ENCODE measurements around the gene ATXN10.
"Not testable (repeated sequence)": the region's sequence is repeated elsewhere in the genome, so short reads cannot be mapped to it uniquely, and the experiment has no call there.

Gene ATXN10

DNA sequence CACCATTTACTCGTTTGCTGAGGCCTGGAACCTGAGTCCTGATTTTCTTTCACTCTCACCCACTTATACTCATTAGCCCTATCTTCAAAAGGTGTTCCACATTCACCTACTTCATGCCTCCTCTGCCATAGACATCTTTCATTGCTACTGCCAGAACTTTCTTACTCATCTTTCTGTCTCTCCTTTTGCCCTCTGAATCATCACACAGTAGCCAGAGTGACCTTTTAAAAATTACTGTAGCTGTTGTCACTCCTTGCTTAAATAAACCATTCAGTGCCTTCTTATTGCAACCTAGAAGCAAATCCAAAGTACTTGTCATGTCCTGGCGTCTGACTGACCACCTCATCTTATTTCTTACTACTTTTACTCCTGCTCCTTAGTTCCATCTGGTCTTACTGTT, 38.2 kb downstream of the ATXN10 start:
- Histone ChIP-seq H3K36me3 (replicated peaks; ENCODE audit: low read depth, low read length) (peaks cover 39% of the 10 kb centered on the region), H3K4me1 (ENCODE audit: low read length) (no peaks in the 10 kb centered on the region), H3K27ac (ENCODE audit: low read length) (no peak overlapping the region), H3K9me3 (ENCODE audit: insufficient read depth, low read length) (no peaks in the 10 kb centered on the region), H3K9ac (ENCODE audit: low read length) (no peak overlapping the region), H4K20me1 (ENCODE audit: insufficient read depth, low read length) (peaks cover 2% of the 10 kb centered on the region; the same call in 1 of the 2 replicates), H3K4me2 (ENCODE audit: low read length) (no peak overlapping the region), H2AFZ (ENCODE audit: low read depth, low read length) (no peak overlapping the region), H3K4me3 (ENCODE audit: low read length) (no peak overlapping the region), H3K27me3 (ENCODE audit: low read depth, low read length) (no peaks in the 10 kb centered on the region), H3K79me2 (ENCODE audit: low read length) (peaks cover 4% of the 10 kb centered on the region)
- TF ChIP-seq EZH2phosphoT487 (IDR thresholded peaks at IDR 0.05; ENCODE audit: low read depth) = no peak
- TF ChIP-seq, protein P1, sequence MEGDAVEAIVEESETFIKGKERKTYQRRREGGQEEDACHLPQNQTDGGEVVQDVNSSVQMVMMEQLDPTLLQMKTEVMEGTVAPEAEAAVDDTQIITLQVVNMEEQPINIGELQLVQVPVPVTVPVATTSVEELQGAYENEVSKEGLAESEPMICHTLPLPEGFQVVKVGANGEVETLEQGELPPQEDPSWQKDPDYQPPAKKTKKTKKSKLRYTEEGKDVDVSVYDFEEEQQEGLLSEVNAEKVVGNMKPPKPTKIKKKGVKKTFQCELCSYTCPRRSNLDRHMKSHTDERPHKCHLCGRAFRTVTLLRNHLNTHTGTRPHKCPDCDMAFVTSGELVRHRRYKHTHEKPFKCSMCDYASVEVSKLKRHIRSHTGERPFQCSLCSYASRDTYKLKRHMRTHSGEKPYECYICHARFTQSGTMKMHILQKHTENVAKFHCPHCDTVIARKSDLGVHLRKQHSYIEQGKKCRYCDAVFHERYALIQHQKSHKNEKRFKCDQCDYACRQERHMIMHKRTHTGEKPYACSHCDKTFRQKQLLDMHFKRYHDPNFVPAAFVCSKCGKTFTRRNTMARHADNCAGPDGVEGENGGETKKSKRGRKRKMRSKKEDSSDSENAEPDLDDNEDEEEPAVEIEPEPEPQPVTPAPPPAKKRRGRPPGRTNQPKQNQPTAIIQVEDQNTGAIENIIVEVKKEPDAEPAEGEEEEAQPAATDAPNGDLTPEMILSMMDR (IDR thresholded peaks at IDR 0.05; ENCODE audit: low read depth, low read length) = no peak

DNA sequence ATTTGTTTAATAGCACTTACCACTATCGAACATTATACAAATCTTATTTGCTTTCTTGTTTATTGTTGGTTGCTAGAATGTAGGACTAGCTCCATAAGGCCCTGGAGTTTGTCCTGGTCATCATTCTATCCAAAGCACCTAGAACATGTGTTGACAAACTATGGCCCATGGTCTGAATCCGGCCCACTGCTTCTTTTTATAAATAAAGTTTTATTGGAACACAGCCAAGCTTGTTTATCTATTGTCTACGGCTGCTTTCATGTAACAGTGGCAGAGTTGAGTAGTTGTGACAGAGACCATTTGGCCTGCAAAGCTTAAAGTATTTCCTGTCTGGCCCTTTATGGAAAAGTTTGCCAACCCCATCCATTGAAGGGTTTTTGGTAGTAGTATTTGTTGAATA, 38.8 kb downstream of the ATXN10 start:
- H3K4me1 ChIP-seq (ENCODE audit: low read length) = no peaks in the 10 kb centered on the region
- H3K4me2 ChIP-seq (ENCODE audit: low read length) = no peak overlapping the region
- peaks cover 4% of the 10 kb centered on the region for H3K79me2 ChIP-seq (ENCODE audit: low read length)

DNA sequence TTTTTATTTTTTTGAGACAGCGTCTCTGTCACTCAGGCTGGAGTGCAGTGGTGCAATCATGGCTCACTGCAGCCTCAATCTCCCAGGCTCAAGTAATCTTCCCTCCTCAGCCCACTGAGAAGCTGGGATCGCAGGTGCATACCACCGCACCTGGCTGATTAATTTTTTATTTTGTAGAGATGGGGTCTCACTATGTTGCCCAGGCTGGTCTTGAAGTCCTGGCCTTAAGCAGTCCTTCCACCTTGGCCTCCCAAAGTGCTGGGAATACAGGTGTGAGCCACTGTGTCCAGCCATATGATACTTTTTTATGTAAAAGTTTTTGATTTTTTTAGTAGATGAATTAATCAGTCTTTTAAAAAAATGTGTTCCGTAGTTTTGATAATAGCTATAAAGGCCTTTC, 42.8 kb downstream of the ATXN10 start:
- not testable (repeated sequence) for H4K20me1 ChIP-seq (ENCODE audit: insufficient read depth, low read length); H3K4me2 ChIP-seq (ENCODE audit: low read length); H3K27ac ChIP-seq (ENCODE audit: low read length); H3K27me3 ChIP-seq (ENCODE audit: low read depth, low read length); H3K9me3 ChIP-seq (ENCODE audit: insufficient read depth, low read length); H3K4me3 ChIP-seq (ENCODE audit: low read length); H3K9ac ChIP-seq (ENCODE audit: low read length); H2AFZ ChIP-seq (ENCODE audit: low read depth, low read length); H3K4me1 ChIP-seq (ENCODE audit: low read length); H3K79me2 ChIP-seq (ENCODE audit: low read length)
- peaks cover 27% of the 10 kb centered on the region for H3K36me3 ChIP-seq (replicated peaks; ENCODE audit: low read depth, low read length)

More for the DNA sequence above, 38.8 kb downstream of the ATXN10 start:
- H3K36me3 ChIP-seq (replicated peaks; ENCODE audit: low read depth, low read length) = peaks cover 45% of the 10 kb centered on the region
- H3K9ac ChIP-seq (ENCODE audit: low read length) = no peak overlapping the region
- no peak overlapping the region for H3K27ac ChIP-seq (ENCODE audit: low read length)
- H3K27me3 ChIP-seq (ENCODE audit: low read depth, low read length) = no peaks in the 10 kb centered on the region
- TF ChIP-seq EZH2phosphoT487 (IDR thresholded peaks at IDR 0.05; ENCODE audit: low read depth) = no peak
- TF ChIP-seq, protein P1 (IDR thresholded peaks at IDR 0.05; ENCODE audit: low read depth, low read length) = no peak
- peaks cover 4% of the 10 kb centered on the region; the same call in 1 of the 2 replicates for H4K20me1 ChIP-seq (ENCODE audit: insufficient read depth, low read length)
- no peak overlapping the region for H2AFZ ChIP-seq (ENCODE audit: low read depth, low read length)
- no peaks in the 10 kb centered on the region for H3K9me3 ChIP-seq (ENCODE audit: insufficient read depth, low read length)
- H3K4me3 ChIP-seq (ENCODE audit: low read length) = no peak overlapping the region

DNA sequence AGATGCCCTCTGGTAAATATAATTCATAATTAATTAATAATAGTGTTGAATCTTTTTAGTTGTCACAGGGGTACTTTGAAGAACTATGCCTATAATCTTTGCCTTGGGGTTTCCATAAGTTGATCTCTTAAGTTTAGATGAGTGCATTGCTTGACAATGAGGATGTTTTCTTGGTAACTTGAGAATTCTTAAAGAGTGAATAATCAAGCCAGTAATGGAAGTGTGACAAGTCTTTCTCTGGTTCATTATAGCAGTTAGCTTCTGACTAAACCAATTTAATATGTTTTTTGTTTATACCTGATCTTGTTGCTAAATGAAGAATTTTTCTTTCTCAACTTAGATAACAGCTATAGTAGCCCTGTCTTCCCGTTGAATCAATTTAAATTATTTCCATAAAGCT, 46.2 kb downstream of the ATXN10 start:
- H2AFZ ChIP-seq (ENCODE audit: low read depth, low read length) = no peak overlapping the region
- H3K79me2 ChIP-seq (ENCODE audit: low read length) = no peaks in the 10 kb centered on the region
- no peak overlapping the region for H3K4me2 ChIP-seq (ENCODE audit: low read length)
- TF ChIP-seq, protein P1 (IDR thresholded peaks at IDR 0.05; ENCODE audit: low read depth, low read length) = no peak
- TF ChIP-seq EZH2phosphoT487 (IDR thresholded peaks at IDR 0.05; ENCODE audit: low read depth) = no peak
- no peaks in the 10 kb centered on the region for H3K27me3 ChIP-seq (ENCODE audit: low read depth, low read length)
- H3K4me1 ChIP-seq (ENCODE audit: low read length) = peaks cover 20% of the 10 kb centered on the region
- peaks cover 38% of the 10 kb centered on the region for H3K36me3 ChIP-seq (replicated peaks; ENCODE audit: low read depth, low read length)
- H3K9me3 ChIP-seq (ENCODE audit: insufficient read depth, low read length) = no peaks in the 10 kb centered on the region
- no peak overlapping the region for H3K4me3 ChIP-seq (ENCODE audit: low read length)
- H3K9ac ChIP-seq (ENCODE audit: low read length) = no peak overlapping the region
- peaks cover 4% of the 10 kb centered on the region; the same call in 1 of the 2 replicates for H4K20me1 ChIP-seq (ENCODE audit: insufficient read depth, low read length)
- no peak overlapping the region for H3K27ac ChIP-seq (ENCODE audit: low read length)

DNA sequence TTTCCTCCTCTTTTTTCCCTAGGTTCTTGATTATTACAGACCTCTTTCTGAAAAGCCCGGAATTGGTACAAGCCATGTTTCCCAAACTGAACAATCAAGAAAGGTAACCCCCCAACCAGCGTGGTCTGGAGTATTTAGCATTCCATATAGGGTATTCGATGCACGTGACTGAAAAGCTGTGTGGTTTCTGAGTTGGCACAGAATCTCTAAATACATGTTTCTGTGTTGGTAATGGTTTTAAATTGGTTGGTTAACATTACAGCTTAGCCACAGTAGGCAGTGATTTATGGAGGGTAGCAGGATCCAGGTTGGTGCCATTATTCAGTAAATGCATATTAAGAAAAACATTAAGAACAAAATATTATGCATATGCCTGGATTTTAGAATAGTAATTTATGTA, 46.8 kb downstream of the ATXN10 start:
- Histone ChIP-seq H3K4me1 (ENCODE audit: low read length) (peaks cover 20% of the 10 kb centered on the region), H3K27me3 (ENCODE audit: low read depth, low read length) (no peaks in the 10 kb centered on the region), H3K9ac (ENCODE audit: low read length) (no peak overlapping the region), H3K4me2 (ENCODE audit: low read length) (no peak overlapping the region), H3K79me2 (ENCODE audit: low read length) (0 out of 2 replicates have a peak, but pooled peaks cover 3% of the 10 kb centered on the region), H4K20me1 (ENCODE audit: insufficient read depth, low read length) (0 out of 2 replicates have a peak, but pooled peaks cover 4% of the 10 kb centered on the region), H3K4me3 (ENCODE audit: low read length) (no peak overlapping the region), H3K27ac (ENCODE audit: low read length) (no peak overlapping the region), H3K9me3 (ENCODE audit: insufficient read depth, low read length) (no peaks in the 10 kb centered on the region), H3K36me3 (replicated peaks; ENCODE audit: low read depth, low read length) (peaks cover 34% of the 10 kb centered on the region), H2AFZ (ENCODE audit: low read depth, low read length) (no peak overlapping the region)
- no peak for TF ChIP-seq EZH2phosphoT487 (IDR thresholded peaks at IDR 0.05; ENCODE audit: low read depth)
- TF ChIP-seq, protein P1 (IDR thresholded peaks at IDR 0.05; ENCODE audit: low read depth, low read length) = no peak

All from OCI-LY3 (cell line).